Endothelial cell of umbilical vein (primary cell): ENCODE data around the gene GBF1.

Experiments used
- EZH2 ChIP-seq: IDR thresholded peaks from 2 replicates; pipeline ENCODE4 v1.6.1; 2012; ENCODE audit warnings: borderline replicate concordance, low read depth, mild to moderate bottlenecking, moderate library complexity, low read length, inconsistent platforms; ENCODE audit not compliant: severe bottlenecking
- FOS ChIP-seq: IDR thresholded peaks from 2 replicates; pipeline ENCODE4 v1.6.1; 2011; ENCODE audit warnings: mild to moderate bottlenecking, low read length, moderate library complexity, borderline replicate concordance; ENCODE audit not compliant: insufficient read depth
- GATA2 ChIP-seq: IDR thresholded peaks from 2 replicates; pipeline ENCODE4 v1.7.0; 2011; ENCODE audit warnings: low read depth, mild to moderate bottlenecking, moderate library complexity, mixed read lengths, low read length; ENCODE audit not compliant: insufficient read length, insufficient read depth
- JUN ChIP-seq: IDR thresholded peaks from 2 replicates; pipeline ENCODE4 v1.6.1; 2011; ENCODE audit warnings: borderline replicate concordance, low read depth; ENCODE audit not compliant: insufficient read length, insufficient read depth
- MYC ChIP-seq: IDR thresholded peaks from one replicate; pipeline ENCODE4 v1.6.1; 2011; ENCODE audit warnings: mild to moderate bottlenecking, low read depth, low read length
- POLR2A ChIP-seq: IDR thresholded peaks from 2 replicates; pipeline ENCODE4 v1.6.1; 2012; ENCODE audit warnings: low read depth, mild to moderate bottlenecking, control low read depth, low read length
- POLR2AphosphoS5 ChIP-seq: IDR thresholded peaks from 2 replicates; pipeline ENCODE4 v1.6.1; 2012; ENCODE audit warnings: low read depth, mild to moderate bottlenecking, control low read depth, low read length, moderate library complexity; ENCODE audit not compliant: insufficient read depth
- TF ChIP-seq, protein P1 (sequence below), 2 donors: IDR thresholded peaks; 1 replicate in 1 of 2; 2 replicates in 1 of 2; pipeline ENCODE4 v1.5.1; 2011; ENCODE audit warnings: low read length in 2 of 2, mild to moderate bottlenecking in 2 of 2, moderate library complexity in 2 of 2, control low read depth in 1 of 2, inconsistent platforms in 1 of 2, low read depth in 1 of 2; ENCODE audit not compliant: insufficient read depth in 1 of 2; ENCODE audit errors: extremely low read depth in 1 of 2
- TF ChIP-seq, protein P2 (sequence below): IDR thresholded peaks from 2 replicates; pipeline ENCODE4 v1.6.1; 2011; ENCODE audit not compliant: insufficient read depth, insufficient read length

DNA sequence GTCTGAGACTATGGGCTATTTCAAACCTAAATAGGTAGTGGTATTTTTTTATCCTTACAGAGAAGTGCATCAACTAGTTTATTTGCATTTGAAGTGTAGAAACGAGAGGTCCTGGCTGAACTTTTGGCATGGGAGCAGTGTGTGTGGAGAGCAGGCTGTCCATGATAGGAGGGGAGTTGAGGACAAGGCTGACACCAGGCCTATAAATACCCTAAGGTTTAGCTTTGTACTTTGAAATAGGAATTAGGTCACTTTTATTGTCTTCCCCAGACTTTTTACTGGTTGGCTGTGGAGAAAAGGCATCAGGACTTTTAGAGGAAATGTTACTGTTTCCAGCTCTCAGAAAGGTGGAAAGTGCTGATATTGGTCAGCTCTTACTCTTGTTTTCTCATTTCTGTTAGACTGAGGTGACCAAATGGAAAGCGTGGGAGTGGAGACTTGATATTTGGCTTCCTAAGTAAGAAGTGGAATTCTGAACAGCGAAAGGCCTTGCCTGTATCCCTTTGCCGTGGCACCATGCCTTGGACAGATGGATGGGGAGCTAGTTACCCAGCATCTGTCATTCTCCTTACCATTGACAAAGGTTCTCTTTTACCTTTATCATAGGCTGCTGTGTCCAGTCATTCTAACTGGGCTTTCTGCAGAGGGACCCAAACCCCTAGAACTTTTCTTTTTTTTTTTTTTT lies 46.0 kb downstream of the GBF1 start:
- TF ChIP-seq, protein P1, sequence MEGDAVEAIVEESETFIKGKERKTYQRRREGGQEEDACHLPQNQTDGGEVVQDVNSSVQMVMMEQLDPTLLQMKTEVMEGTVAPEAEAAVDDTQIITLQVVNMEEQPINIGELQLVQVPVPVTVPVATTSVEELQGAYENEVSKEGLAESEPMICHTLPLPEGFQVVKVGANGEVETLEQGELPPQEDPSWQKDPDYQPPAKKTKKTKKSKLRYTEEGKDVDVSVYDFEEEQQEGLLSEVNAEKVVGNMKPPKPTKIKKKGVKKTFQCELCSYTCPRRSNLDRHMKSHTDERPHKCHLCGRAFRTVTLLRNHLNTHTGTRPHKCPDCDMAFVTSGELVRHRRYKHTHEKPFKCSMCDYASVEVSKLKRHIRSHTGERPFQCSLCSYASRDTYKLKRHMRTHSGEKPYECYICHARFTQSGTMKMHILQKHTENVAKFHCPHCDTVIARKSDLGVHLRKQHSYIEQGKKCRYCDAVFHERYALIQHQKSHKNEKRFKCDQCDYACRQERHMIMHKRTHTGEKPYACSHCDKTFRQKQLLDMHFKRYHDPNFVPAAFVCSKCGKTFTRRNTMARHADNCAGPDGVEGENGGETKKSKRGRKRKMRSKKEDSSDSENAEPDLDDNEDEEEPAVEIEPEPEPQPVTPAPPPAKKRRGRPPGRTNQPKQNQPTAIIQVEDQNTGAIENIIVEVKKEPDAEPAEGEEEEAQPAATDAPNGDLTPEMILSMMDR (IDR thresholded peaks at IDR 0.05; ENCODE audit: extremely low read depth in 1 of 2, insufficient read depth in 1 of 2, low read depth in 1 of 2, low read length in 2 of 2) = no peak
- TF ChIP-seq POLR2AphosphoS5 (no peak), POLR2A (no peak), JUN (no peak), MYC (no peak), EZH2 (no peak), FOS (no peak), GATA2 (no peak)
- TF ChIP-seq, protein P2, sequence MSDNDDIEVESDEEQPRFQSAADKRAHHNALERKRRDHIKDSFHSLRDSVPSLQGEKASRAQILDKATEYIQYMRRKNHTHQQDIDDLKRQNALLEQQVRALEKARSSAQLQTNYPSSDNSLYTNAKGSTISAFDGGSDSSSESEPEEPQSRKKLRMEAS = no peak
